CD4-positive, alpha-beta T cell treated with Interleukin-21 for 1 hour (primary cell): Measurements from ENCODE around the gene LPCAT1.

Experiments used
- DNase-seq: peaks from one replicate; pipeline ENCODE4 v3.0.0-alpha.2; 2020

LPCAT1 gene

DNA sequence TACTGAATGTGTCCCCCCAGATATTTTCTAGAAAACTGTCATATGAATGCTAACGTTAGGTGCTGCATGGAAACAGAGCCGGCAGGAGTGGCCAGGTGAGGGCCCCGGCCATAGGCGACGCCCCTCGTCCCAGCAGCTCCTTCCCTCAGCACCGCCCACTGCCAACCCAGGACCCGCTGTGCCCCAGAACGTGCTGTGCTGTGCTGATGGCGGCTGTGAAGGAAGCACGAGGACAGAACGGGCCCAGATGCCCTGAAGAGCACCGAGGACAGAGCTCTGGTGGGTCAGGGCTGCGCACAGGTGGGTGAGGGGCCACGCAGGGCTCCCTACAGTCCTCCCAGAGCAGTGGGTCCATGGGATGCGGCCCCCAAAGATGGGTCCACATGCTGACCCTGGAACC is 30.3 kb downstream of the LPCAT1 start:
- DNase-seq: no peak

DNA sequence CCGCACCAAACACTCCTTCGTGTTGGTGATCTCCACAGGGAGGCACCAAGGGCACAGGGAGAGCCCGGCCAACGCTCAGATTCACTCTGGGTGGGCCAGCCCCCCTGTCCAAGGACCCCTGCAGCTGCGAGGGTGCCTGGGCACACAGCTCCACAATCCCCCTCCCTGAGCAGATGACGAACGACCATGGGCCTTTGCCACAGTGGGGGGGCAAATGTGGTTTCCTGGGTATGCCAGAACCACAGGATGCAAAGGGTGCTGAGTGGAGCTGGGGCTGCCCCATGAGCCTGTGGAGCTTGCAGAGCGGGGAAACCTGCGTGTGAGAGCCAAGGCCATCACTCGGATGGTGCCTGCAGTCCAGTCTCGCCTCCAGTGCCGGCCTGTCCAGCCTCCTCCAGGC is 31.0 kb downstream of the LPCAT1 start:
- DNase-seq: no peak

DNA sequence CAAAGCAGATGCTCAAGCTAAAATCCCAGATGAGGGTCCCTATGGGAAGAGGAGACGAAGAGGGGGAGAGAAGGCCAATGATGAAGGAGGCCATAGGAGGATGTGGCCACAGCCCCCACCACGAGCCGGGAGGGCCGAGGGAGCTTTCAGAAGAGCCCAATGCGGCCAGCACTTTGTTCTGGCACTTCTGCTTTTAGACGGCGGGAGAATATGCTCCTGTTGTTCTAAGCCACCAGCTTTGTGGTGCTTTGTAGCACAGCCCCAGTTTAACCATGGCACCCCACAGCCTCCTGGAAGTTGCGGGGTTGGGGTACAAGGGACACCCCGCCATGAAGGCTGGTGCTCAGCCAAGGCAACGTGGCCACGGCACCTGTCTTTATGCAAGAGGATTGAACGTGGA is 33.4 kb downstream of the LPCAT1 start:
- DNase-seq: no peak

DNA sequence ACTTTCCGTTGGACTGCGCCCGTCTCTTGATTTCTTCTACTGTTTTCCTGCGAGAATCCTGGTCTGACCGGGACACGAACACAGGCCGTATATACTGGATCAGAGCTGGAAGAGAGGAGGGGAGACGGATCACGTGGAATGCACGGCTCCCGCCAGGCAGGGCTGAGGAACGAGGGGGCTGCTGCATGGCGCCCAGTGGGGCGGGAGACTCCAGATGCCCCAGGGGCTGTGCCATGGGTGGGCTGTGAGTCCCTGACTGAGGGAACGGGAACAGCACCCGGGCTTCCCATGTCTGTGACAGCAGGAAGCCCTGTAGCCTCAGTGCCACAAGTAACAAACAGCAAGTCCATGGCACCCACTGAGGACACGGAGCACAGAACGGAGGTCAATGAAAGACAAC is 34.0 kb downstream of the LPCAT1 start:
- no peak for DNase-seq

DNA sequence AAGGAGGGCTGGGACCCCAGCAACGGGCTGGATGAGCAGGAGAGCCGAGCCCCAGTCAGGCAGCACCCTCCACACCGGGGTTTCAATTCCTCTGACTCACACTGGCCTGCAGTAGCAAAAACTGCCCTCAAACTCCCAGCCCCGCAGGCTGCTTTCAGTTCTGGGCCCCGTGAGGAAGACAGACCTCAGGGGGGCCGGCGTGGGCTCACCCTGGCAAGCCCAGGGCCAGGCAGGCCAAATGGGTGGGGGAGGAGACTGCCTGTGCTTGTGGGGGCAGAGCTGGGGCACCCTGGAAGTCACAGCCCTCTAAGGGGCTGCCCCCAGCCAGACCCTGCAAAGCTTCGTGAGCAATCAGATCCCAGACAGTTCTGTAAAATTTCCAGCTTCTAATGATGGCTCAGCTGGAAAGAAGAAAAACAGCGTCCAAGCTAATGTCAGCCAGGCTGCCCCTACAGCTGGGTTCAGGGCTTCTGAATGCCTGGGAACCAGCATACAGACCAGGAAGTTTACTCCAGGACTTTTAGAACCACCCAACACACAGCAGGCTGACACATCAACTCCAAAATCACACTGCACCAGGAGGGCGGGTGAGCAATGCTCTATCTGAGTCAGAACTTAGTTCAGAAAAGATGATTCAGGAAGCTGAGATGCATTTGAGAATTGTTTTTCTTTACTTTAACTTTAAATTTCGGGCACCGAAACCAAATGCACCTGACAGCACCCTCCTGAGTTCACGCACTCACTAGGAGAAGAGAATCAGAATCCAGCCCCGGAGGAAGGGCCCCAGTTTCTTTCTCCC is 34.7 kb downstream of the LPCAT1 start:
- no peak for DNase-seq

DNA sequence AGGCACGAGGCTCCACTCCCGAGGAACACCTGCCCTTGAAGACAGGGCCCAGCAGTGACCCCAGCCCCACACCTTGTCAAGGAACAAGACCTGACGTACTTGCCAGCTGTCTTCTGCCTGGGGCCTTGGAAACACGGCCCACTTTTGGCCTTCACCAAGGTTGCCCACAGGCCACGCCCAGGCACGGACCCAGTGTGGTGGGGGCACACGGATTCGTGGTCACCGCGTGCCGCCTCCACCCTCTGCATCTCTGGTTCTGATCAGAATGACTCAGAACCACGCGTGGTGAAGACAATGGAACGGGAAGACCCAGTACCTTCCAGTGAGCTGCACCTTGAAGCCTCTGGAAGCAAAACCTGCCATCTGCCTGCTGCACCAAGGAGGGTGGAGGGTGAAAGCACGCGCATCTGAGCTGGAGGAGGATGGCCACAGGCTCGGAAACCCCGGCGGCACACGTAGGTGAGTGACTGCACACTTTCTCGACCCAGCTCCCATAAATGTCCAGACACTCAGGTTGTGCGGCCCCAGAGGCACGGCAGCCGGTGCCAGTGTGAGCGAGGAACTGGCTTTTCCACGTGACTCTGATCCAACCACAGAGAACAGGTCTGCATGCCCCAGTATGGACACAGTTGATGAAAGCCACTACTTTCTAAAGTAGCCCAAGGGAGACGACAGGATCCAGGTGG is 36.5 kb downstream of the LPCAT1 start:
- DNase-seq: no peak

DNA sequence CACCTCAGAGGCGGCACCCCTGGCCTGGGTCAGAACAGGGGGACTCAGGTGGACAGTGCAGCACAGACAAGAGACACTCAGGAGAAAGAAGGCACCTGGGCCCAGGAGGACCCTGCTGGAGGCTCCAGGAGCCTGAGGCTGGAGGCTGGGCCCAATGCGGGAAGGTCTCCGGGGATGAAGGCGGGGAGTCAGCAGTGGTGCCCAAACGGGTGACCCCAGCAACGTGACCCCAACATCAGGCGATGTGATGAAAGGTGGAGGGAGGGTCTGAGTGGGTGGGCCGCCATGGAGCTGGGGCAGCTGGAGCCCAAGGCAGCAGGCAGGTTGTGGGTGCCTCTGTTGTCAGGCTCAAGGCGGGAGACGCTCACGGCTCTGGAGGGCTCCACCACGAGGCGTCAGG is 37.5 kb downstream of the LPCAT1 start:
- no peak for DNase-seq

DNA sequence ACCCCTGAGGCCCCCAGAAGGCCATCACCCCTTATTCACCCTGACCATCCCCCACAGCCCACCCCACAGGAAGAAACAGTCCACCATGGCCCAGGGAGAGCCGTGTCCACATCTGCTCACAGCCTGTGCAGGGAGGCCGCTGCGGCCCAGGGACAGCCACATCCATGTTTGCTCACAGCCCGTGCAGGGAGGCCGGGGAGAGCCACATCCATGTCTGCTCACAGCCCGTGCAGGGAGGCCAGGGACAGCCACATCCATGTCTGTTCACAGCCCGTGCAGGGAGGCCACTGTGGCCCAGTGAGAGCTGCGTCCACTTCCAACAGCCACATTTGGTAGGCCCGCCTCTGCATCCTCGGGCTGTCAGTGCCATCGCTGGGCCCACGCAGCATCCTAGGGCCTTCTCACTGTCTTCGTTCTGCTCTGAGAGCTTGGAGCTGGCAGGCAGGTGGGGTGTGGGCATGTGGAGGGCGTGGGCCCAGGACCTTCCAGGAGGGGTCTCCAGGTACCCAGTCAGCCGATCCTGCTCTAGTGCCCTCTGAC is 38.1 kb downstream of the LPCAT1 start:
- DNase-seq: no peak

DNA sequence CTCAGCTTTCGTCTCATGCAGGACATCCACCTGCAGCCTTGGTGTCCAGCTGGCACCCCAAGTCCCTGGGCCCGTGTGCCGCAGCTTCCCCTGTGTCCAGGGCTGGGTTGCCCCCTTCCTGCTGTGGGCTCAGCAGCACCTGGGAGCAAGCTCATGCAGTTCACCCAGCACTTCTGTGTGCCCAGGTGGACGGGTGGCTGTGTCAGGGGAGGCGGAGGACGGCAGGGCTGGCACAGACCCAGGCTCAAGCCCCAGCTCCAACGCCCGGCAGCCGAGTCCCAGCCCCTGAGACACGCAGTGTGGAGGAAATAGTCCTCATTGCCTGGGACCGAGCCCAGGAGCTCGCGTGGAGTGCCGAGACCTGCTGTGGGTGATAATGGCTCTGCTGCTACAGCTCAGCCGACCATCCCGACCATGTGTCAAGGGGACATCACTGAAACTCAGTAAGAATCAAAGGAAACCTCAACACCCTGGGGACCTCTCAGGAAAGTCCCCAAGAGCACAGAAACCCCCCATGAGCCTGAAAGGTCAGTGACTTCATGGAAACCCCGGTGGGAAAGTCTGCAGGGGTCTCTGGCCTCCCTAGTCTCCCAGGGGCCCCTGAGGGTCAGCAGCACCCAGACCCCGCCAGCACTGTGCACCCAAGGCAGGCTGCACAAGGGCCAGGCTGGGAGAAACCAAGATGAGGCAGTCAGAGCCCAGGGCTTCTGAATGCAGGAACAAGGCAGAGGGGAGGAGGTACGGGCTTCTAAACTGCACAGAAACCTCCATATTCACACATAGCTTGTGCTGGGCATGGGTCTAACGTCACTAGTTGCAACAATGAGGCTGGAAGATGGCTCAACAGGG is 38.8 kb downstream of the LPCAT1 start:
- no peak for DNase-seq

DNA sequence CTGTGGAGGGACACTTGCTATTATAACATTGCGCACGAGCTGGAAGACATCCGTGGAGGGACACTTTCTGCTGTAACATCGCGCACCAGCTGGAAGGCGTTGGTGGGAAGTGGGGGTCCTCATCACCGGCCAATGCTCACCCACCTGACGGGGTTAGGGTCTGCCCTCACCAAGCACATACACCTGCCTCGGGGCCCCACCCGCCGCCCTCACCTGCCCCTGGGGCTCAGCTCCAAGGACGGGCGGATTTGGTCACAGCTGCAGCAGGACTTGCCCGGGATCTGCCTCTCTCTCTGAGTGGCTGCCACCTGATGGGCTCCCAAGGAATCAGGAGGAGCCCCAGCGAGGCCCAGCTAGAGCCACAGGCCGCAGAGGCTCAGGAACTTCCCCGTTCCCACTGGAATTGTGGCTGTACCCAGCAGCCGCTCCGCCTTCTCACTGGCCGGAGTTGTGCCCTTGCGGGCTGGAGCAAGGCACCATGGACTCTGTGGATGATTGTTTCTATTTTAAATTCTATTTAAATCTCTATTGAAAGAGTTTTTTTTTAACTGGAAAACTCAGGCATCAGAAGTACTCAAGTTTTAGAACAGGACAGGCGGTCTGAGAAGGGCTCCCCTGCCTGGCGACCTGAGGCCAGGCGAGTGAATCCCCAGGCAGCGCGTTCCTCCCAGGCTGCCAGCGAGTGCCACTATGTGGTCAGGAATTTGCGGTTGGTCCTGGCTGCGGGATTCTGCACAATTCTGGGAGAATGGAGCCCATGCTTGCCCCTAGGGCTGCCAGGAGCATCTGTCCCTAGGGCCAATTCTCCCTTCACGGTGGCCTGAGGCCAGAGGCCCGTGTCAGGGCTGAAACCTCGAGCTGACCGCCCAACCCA is 39.7 kb downstream of the LPCAT1 start:
- no peak for DNase-seq

DNA sequence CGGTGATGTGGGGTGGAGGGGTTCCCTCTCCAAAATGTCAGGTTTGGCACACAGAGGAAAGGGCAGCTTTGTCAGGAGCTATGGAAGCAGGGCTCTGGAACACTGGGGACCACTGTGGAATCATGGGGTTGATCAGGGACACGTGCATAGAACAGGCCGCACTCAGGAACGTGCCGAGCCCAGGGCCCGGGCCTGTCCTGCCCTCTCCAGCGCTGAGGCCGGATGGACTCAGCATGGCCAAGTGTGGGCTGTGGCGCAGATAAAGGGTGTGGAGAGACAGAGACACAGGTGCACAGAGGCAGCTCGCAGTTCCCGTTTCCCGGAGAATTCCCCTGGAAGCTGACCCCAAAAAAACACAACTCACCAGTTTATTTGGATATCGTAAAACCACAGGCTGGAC is 40.7 kb downstream of the LPCAT1 start:
- DNase-seq: no peak

DNA sequence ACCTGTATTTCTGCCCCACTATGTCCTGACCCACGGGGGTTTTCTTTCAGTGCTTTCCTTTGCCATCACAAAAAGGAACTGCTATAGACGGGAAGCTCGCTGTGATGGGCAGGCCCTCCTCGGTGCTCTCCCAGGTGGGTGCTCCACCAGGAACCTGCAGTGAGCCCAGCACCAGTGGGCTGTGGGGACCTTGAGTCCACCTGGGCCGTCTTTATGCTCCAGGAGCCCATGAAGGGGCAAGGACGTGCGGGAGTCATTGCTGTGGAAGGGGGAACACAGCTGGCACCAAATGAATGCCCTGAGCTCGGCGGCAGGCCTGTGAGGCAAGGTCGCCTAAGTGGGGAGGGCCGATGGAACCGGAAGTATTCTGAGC is 41.8 kb downstream of the LPCAT1 start:
- DNase-seq: no peak

DNA sequence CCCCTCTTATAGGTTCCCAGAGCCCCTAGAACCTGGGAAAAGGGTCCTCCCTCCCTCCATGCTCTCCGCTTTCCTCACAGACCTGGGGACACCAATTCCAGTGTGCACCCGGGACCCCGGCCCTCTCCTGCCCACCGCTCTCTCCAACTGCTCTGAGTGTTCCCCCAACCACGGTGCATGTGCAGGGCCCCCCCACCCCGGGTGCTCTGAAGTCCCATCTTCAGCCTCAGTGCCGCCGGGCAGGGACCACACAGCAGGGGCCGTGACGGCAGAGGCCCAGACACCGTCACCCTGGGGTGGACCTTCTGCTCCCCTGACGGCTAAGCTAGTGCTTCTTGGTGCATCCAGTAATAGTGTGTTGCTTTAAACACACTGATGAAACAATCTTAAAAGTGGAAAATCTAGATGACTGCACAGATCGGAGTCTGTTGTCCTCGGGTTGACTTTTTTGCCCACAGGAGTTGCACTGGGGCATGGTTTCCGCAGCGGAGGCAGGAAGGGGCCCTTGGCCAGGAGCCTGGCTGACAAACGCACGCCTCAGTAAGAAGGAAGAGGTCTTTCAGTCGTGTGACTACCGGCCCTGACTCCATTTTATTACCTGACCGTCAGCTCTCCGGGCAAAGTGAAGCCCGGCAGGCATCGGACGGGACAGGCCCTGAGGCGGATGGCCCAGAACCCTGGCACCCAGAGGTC is 42.3 kb downstream of the LPCAT1 start:
- no peak for DNase-seq

DNA sequence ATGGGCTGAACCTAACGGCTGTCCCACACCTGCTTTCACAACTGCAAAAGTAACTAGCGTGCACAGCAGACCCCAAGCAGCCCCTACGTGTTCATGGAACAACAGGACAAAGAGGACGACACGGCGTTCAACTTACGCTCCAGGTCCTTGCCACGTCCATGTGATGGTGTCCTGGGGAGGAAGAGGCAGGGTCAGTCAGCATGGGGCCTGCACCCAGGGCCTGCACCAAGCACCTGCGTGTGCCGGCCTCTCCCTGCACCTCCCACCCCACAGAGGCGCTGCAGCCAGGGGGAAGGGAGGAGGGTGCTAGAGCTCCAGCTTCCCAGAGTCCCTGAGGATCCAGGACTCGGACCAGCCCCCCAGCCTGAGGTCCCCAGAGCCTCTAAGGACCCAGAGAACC is 43.0 kb downstream of the LPCAT1 start:
- DNase-seq: no peak

DNA sequence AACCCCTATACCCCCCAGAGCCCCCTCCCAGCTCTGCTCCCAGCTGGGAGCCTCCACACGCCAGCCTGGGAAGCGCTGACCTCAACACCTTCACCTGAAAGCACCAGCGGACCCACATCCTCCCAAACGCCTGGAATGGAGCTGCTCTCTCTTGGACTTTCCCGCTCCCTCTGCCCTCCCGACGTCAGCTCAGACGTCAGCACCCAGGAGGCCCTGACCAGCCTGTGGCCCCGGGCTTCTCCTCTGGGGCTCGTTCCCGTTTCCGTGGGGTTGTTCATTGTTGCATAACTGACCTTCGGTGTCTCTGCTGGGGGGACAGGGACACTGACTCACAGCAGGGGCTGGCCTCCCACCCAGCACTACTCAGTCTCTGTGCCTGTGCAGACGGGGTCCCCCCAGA is 43.5 kb downstream of the LPCAT1 start:
- peak; percentile 27 for DNase-seq

DNA sequence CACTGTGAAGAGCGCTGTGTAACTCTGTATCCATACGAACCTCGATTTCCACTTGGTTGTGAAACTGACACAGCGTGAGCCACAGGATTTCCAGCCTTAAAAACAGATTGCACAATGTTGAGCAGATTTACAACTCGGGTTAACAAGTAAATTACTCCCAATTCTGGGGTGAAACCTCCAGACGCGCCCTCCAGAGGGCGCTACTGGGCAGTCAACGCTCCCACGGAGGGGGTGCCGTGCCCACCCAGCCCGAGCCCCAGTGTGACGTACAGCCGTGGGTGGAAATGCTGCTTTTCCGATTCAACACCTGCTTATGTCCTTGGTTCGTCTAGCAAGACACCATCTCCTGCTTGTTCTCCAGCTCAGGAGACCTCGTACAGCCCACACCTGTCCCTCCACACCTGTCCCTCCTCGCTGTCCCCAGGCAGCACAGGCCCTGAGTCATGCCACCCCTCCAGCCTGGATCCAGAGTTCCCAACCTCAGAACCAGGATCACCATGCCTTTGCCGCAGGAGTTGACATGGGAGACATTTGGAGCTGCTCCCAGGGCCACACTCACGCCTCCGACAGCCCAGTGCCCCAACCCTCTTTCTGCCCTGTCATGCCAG is 44.1 kb downstream of the LPCAT1 start:
- DNase-seq: peak; percentile 52

DNA sequence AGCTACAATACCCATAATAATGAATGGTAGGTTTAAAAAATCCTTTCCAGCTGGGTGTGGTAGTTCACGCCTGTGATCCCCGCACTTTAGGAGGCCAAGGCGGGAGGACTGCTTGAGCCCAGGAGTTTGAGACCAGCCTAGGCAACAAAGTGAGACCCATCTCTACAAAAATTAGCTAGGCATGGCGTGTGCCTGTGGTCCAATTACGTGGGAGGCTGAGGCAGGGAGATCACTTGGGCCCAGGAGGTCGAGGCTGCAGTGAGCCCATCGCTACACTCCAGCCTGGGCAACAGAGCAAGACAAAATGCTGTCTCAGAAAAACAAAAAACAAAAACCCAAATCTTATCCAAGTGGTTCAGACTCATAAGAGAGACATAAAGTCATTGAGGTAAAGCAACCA is 44.7 kb downstream of the LPCAT1 start:
- no peak for DNase-seq

DNA sequence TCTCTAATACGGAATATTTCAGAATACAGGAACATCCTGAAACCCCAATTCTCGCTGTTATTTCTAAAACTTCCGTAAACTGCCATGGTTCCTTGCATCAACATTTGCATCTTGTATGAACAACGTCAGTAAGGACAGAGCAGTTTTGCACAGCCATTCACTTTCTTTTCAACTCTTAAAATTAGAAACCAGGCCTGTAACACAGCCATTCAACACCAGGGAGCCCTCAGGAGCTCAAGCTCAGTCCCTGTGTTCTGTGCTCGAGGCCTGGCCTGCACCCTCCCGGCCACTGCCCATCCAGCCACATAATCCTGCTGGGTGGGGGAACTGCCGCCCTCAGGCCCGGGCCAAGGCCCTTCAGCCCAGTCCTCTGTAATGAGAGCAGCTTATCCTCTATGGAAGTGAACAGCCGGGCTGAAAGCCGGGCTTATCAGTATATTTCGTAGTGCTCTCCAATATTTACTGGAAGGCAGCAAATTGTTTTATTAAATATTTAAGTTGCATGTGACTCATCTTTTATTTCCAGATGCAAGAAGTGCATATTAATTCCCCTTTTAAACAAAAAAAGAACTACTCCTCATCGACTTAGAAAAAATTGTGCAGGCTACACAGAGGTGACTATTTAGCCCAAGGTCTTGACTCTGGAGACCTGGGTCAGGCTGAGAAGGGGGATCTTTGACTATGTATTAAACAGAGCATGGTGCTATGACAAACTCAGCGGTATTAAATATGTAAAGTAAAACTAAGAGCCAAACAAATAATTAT is 45.3 kb downstream of the LPCAT1 start:
- no peak for DNase-seq

DNA sequence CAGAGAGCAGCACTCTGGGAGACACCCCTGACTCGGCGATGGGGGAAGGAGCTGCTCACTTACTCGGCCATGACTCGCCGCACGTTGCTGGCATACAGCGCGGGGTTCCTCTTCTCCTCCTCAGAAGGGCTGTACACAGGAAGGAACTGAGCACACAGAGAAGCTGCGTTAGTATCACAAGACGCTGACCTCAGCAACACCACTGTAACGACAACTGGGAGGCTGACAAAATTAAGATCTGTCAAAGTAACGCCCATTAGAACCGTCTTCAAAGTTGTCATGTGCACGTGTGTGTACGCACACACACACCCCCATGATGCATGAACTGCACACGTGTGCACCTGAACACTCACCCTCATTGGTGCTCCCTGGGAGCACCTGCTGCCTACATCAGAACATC is 46.4 kb downstream of the LPCAT1 start:
- DNase-seq: no peak

DNA sequence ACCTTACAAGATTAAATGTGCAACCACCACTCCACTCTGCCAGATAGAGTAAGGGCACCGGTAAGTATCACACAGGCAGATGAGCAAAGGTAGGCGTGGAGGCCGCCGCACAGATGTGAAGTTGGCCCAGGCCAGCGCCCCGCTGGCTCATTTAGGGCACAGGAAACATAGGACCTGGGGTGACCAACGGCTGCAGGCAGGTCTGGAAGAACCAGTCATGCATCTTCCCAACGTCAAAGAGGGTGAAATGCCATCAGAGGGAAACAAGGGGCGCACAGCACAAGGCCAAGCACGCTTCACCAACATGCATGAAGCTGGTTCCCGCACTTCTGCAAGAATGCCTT is 46.8 kb downstream of the LPCAT1 start:
- DNase-seq: no peak
